ENCODE results near the gene SMIM29. TPM values are rescaled to one million over a fixed set of nuclear protein-coding genes. Genes with fewer than 3 reads are reported as not detected.
"Not testable (repeated sequence)": the region's sequence is repeated elsewhere in the genome, so short reads cannot be mapped to it uniquely, and the experiment has no call there.

Gene SMIM29
- polyA plus RNA-seq, 1 donor (not counting 4 experiments of a cell fraction or from before 2014, with no cell fraction given): 27.4 TPM

DNA sequence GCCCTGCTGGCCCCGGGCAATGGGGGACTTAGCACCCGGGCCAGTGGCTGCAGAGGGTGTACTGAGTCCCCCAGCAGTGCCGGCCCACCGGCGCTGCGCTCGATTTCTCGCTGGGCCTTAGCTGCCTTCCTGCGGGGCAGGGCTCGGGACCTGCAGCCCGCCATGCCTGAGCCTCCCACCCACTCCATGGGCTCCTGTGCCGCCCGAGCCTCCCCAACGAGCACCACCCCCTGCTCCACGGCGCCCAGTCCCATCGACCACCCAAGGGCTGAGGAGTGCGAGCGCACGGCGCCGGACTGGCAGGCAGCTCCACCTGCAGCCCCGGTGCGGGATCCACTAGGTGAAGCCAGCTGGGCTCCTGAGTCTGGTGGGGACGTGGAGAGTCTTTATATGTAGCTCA lies 20.3 kb upstream of the SMIM29 start:
- H3K27ac ChIP-seq (ENCODE audit: control insufficient read depth, insufficient read depth, low read length); H3K9me3 ChIP-seq (ENCODE audit: control insufficient read depth, low read depth, low read length); H2AFZ ChIP-seq (ENCODE audit: control insufficient read depth, low read length); dilution Hi-C loops (cut with MboI; ENCODE audit: extremely low pct_ligation_motif_present, low sequenced_read_pairs); H3K27me3 ChIP-seq (ENCODE audit: control insufficient read depth, extremely low read depth, insufficient read depth, low read length); FAIRE-seq; H3K4me1 ChIP-seq (ENCODE audit: control insufficient read depth, extremely low read depth, insufficient read depth, low read length); H3K9me1 ChIP-seq (ENCODE audit: control insufficient read depth, extremely low read depth, insufficient read depth, low read length); H4K20me1 ChIP-seq (ENCODE audit: control insufficient read depth, extremely low read depth, insufficient read depth, low read length); H3K4me3 ChIP-seq (ENCODE audit: control insufficient read depth in 2 of 3, extremely low read depth in 1 of 3, insufficient read depth in 2 of 3, low read depth in 1 of 3, low read length in 3 of 3); H3K36me3 ChIP-seq (ENCODE audit: control insufficient read depth in 2 of 2, extremely low read depth in 1 of 2, insufficient read depth in 2 of 2, low read length in 2 of 2); H3K4me2 ChIP-seq (ENCODE audit: control insufficient read depth, extremely low read depth, insufficient read depth, low read depth, low read length); DNase-seq (ENCODE audit: low read depth, low spot score); H3K79me2 ChIP-seq (ENCODE audit: control insufficient read depth, insufficient read depth, low read length); H3K9ac ChIP-seq (ENCODE audit: control insufficient read depth, extremely low read depth, insufficient read depth, low read length): not testable (repeated sequence)

DNA sequence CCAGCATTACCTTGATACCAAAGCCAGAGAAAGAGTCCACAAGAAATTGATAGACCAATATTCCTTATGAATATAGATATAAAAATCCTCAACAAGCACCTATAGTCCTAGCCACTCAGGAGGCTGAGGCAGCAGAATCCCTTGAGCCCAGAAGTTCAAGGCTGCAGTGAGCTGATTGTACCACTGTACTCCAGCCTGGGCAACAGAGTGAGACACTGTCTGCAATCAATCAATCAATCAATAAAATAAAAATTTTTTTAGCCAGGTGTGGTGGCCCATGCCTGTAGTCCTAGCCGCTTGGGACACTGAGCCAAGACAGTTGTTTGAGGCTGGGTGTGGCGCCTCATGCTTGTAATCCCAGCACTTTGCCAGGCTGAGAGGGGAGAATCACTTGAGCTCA lies 18.9 kb upstream of the SMIM29 start:
- no peak overlapping the region for H3K4me2 ChIP-seq (ENCODE audit: control insufficient read depth, extremely low read depth, insufficient read depth, low read depth, low read length)
- H3K9me3 ChIP-seq (ENCODE audit: control insufficient read depth, low read depth, low read length): no peaks in the 10 kb centered on the region
- no peak overlapping the region for H3K27ac ChIP-seq (ENCODE audit: control insufficient read depth, insufficient read depth, low read length)
- FAIRE-seq (no peak), DNase-seq (ENCODE audit: low read depth, low spot score) (no peak)
- dilution Hi-C loops (cut with MboI; ENCODE audit: extremely low pct_ligation_motif_present, low sequenced_read_pairs): no loop called here
- H3K9me1 ChIP-seq (ENCODE audit: control insufficient read depth, extremely low read depth, insufficient read depth, low read length): no peaks in the 10 kb centered on the region
- no peaks in the 10 kb centered on the region for H3K27me3 ChIP-seq (ENCODE audit: control insufficient read depth, extremely low read depth, insufficient read depth, low read length)
- H4K20me1 ChIP-seq (ENCODE audit: control insufficient read depth, extremely low read depth, insufficient read depth, low read length): no peaks in the 10 kb centered on the region
- TF ChIP-seq EZH2 (IDR thresholded peaks at IDR 0.05; ENCODE audit: low read length): no peak
- TF ChIP-seq, protein P1, sequence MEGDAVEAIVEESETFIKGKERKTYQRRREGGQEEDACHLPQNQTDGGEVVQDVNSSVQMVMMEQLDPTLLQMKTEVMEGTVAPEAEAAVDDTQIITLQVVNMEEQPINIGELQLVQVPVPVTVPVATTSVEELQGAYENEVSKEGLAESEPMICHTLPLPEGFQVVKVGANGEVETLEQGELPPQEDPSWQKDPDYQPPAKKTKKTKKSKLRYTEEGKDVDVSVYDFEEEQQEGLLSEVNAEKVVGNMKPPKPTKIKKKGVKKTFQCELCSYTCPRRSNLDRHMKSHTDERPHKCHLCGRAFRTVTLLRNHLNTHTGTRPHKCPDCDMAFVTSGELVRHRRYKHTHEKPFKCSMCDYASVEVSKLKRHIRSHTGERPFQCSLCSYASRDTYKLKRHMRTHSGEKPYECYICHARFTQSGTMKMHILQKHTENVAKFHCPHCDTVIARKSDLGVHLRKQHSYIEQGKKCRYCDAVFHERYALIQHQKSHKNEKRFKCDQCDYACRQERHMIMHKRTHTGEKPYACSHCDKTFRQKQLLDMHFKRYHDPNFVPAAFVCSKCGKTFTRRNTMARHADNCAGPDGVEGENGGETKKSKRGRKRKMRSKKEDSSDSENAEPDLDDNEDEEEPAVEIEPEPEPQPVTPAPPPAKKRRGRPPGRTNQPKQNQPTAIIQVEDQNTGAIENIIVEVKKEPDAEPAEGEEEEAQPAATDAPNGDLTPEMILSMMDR (optimal IDR thresholded peaks at IDR 0.05 in 1 of 3, IDR thresholded peaks at IDR 0.05 in 1 of 3, conservative IDR thresholded peaks at IDR 0.05 in 1 of 3; ENCODE audit: extremely low read depth in 1 of 3, insufficient read depth in 2 of 3, low read length in 3 of 3): no peak
- no peak overlapping the region for H2AFZ ChIP-seq (ENCODE audit: control insufficient read depth, low read length)
- H3K4me3 ChIP-seq (ENCODE audit: control insufficient read depth in 2 of 3, extremely low read depth in 1 of 3, insufficient read depth in 2 of 3, low read depth in 1 of 3, low read length in 3 of 3): no peak overlapping the region
- no peaks in the 10 kb centered on the region for H3K4me1 ChIP-seq (ENCODE audit: control insufficient read depth, extremely low read depth, insufficient read depth, low read length)
- H3K79me2 ChIP-seq (ENCODE audit: control insufficient read depth, insufficient read depth, low read length): no peaks in the 10 kb centered on the region
- no peaks in the 10 kb centered on the region for H3K36me3 ChIP-seq (ENCODE audit: control insufficient read depth in 2 of 2, extremely low read depth in 1 of 2, insufficient read depth in 2 of 2, low read length in 2 of 2)
- H3K9ac ChIP-seq (ENCODE audit: control insufficient read depth, extremely low read depth, insufficient read depth, low read length): no peak overlapping the region

DNA sequence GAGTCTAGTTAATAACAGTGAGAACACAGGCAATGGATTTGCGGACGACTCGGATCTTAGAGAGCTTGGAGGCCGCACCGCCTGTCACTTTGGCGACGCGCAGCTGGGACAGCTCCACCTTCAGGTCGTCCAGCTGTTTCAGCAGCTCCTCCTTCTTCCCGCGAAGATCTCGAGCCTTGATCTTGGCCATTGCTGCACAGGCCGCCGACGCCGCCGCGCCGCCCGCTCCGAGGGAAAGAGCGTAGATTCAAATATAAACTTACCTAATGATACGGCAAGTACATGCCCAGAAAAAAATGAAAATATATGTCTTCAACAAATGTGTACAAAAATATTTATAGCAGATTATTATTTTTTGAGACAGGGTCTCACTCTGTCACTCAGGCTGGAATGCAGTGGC lies 14.7 kb upstream of the SMIM29 start:
- FAIRE-seq; H3K27ac ChIP-seq (ENCODE audit: control insufficient read depth, insufficient read depth, low read length); H3K9ac ChIP-seq (ENCODE audit: control insufficient read depth, extremely low read depth, insufficient read depth, low read length); H3K79me2 ChIP-seq (ENCODE audit: control insufficient read depth, insufficient read depth, low read length); H3K36me3 ChIP-seq (ENCODE audit: control insufficient read depth in 2 of 2, extremely low read depth in 1 of 2, insufficient read depth in 2 of 2, low read length in 2 of 2); H3K4me1 ChIP-seq (ENCODE audit: control insufficient read depth, extremely low read depth, insufficient read depth, low read length); DNase-seq (ENCODE audit: low read depth, low spot score); H4K20me1 ChIP-seq (ENCODE audit: control insufficient read depth, extremely low read depth, insufficient read depth, low read length); H3K27me3 ChIP-seq (ENCODE audit: control insufficient read depth, extremely low read depth, insufficient read depth, low read length); H3K9me3 ChIP-seq (ENCODE audit: control insufficient read depth, low read depth, low read length); H3K4me2 ChIP-seq (ENCODE audit: control insufficient read depth, extremely low read depth, insufficient read depth, low read depth, low read length); H2AFZ ChIP-seq (ENCODE audit: control insufficient read depth, low read length); dilution Hi-C loops (cut with MboI; ENCODE audit: extremely low pct_ligation_motif_present, low sequenced_read_pairs); H3K9me1 ChIP-seq (ENCODE audit: control insufficient read depth, extremely low read depth, insufficient read depth, low read length); H3K4me3 ChIP-seq (ENCODE audit: control insufficient read depth in 2 of 3, extremely low read depth in 1 of 3, insufficient read depth in 2 of 3, low read depth in 1 of 3, low read length in 3 of 3): not testable (repeated sequence)
